Activated CD4-positive, alpha-beta T cell treated with anti-CD3 and anti-CD28 coated beads, Interleukin-2, amount 10 ng/mL, durations not matched to agents 7 days and 5 days (primary cell): Measurements from ENCODE around the gene SRPRA. TPM values are rescaled to one million over a fixed set of nuclear protein-coding genes. Genes with fewer than 3 reads are reported as not detected.

Source experiments
- CTCF ChIA-PET: fragments of 350-600 bp; sonication (Branson Sonifier 250); formaldehyde crosslinking; loops from one replicate; lab custom pipeline; 2021; ENCODE audit warnings: antibody characterized with exemption; lab: Charles Lee
- POLR2A ChIA-PET: fragments of 350-600 bp; sonication (Branson Sonifier 250); formaldehyde crosslinking; loops from one replicate; lab custom pipeline; 2021; ENCODE audit warnings: antibody characterized with exemption; lab: Charles Lee
- DNase-seq: peaks from one replicate; pipeline ENCODE4 v3.0.0-alpha.2; 2020
- H3K27ac Mint-ChIP-seq: one replicate; pipeline ENCODE4 v1.8.0; 2021; ENCODE audit warnings: mild to moderate bottlenecking, moderate library complexity, mixed read lengths
- H3K27me3 Mint-ChIP-seq: one replicate; pipeline ENCODE4 v1.8.0; 2021; ENCODE audit warnings: mixed read lengths
- H3K36me3 Mint-ChIP-seq: one replicate; pipeline ENCODE4 v1.8.0; 2021; ENCODE audit warnings: low read depth, mixed read lengths
- H3K4me1 Mint-ChIP-seq: one replicate; pipeline ENCODE4 v1.8.0; 2021; ENCODE audit warnings: mixed read lengths
- H3K4me3 Mint-ChIP-seq: one replicate; pipeline ENCODE4 v1.8.0; 2021; ENCODE audit warnings: mild to moderate bottlenecking, moderate library complexity, mixed read lengths
- H3K9me3 Mint-ChIP-seq: one replicate; pipeline ENCODE4 v1.8.0; 2021; ENCODE audit warnings: mixed read lengths
- total RNA-seq, 2 experiments: library from RNA; stranded (reverse); gene quantifications; one replicate each; pipeline ENCODE4 v1.2.3, GENCODE V29; 2021

SRPRA gene
- total RNA-seq, 2 experiments from 2014 or later: 107 to 110 TPM

- Mint-ChIP-seq H3K36me3 (peaks cover 34% of the 10 kb centered on the region), H3K27me3 (no peaks in the 10 kb centered on the region), H3K4me3 (no peak overlapping the region), H3K27ac (no peak overlapping the region), H3K4me1 (peaks cover 40% of the 10 kb centered on the region), H3K9me3 (no peaks in the 10 kb centered on the region)
- ChIA-PET CTCF (interaction anchor here (1.0 to 1.5 kb wide), 3 partner anchors 14 to 173 kb away, joined by 3 to 4 read pairs (median 3); no protein-coding TSS in a partner anchor), POLR2A (no interaction called here)
- DNase-seq: no peak
Measured at GRCh38 chr11:126307706-126308105, 39.0 kb upstream of the SRPRA start.

GRCh38 chr11:126305699-126306098 lies 37.0 kb upstream of the SRPRA start:
- Mint-ChIP-seq H3K9me3 (no peaks in the 10 kb centered on the region), H3K27me3 (no peaks in the 10 kb centered on the region), H3K4me1 (peaks cover 36% of the 10 kb centered on the region), H3K4me3 (peak overlapping the region; percentile 60), H3K36me3 (peaks cover 32% of the 10 kb centered on the region), H3K27ac (peak overlapping the region; percentile 83)
- DNase-seq: peak; percentile 45
- POLR2A ChIA-PET: no interaction called here
- CTCF ChIA-PET: interaction anchor here (0.6 to 2.4 kb wide), 3 partner anchors 9 to 1662 kb away, joined by 3 to 8 read pairs (median 6); no protein-coding TSS in a partner anchor

DNA sequence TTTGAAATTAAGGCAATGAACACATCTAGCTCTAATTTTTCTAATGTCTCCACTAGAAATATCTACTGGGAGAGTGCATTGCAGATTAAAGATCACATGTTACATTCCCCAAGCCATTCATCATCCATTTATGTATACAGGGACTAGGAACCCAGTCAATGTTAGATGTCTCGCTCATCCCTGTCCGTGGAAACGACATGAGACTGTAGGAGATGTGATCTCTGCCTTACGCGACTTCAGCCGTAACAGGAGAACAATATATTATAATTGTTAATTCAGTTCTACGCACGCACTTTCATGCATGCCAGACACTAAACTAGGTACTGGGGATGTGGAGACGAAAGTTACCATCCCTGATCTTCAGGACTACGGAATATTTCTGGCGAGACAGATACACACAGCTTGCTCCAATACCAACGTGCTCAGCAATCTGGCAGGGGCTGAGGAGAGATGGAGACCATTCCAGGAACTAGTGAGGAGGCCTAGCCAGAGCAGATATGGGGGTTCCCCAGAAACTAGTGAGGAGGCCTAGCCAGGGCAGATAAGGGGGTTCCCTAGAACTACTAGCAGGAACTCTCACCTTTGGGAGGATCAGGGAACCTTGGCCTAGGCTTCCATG lies 35.9 kb upstream of the SRPRA start:
- CTCF ChIA-PET: interaction anchor here (0.9 to 2.4 kb wide), 3 partner anchors 11 to 176 kb away, joined by 3 to 10 read pairs (median 8); no protein-coding TSS in a partner anchor
- DNase-seq: no peak
- H3K36me3 Mint-ChIP-seq: peaks cover 24% of the 10 kb centered on the region
- no peaks in the 10 kb centered on the region for H3K27me3 Mint-ChIP-seq
- peak overlapping the region; percentile 77 for H3K4me3 Mint-ChIP-seq
- H3K27ac Mint-ChIP-seq: peak overlapping the region; percentile 83
- peaks cover 32% of the 10 kb centered on the region for H3K4me1 Mint-ChIP-seq
- no peaks in the 10 kb centered on the region for H3K9me3 Mint-ChIP-seq
- POLR2A ChIA-PET: interaction anchor here (1.8 kb wide), 1 partner anchor 14 kb away, joined by 5 read pairs; no protein-coding TSS in a partner anchor

DNA sequence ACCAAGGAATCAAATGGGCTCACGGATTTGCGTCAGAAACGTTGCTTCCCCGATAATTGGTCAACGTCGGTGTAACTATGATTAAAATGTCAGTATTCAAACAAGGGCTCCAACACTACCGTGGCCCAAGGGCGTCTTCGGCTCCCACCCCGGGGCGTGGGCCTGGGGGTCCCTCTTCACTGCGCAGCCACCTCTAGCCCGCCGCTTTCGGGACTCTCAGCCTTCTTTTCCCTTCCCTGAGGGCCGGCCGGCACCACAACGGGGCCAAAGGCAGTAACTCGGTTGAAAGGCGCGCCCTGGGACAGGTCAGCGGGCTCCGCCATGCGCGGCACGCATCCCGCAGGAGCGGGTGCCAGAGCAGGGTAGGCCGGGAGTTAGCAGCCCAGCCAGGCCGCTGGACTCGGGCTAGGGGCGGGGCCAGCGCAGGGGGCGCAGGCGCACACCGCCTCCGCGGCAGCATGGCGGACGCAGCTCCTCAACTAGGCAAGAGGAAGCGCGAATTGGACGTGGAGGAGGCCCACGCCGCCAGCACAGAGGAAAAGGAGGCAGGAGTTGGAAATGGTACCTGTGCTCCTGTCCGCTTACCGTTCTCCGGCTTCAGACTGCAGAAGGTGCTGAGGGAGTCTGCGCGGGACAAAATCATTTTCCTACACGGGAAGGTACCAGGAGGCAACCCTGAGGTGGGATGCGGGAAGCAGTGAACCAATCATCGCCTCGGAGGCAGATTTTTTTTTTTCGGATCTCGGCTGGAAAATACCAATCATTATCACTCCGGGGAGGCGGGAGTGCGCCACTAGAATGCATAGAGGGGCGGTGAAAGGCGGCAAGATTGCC lies 35.1 kb upstream of the SRPRA start, which contains the start of gene DCPS:
Gene DCPS (plus strand): TSS at position 438 of the 834 bp plus-strand sequence. CDS start 21 bp downstream, at position 459.
- Mint-ChIP-seq H3K36me3 (peaks cover 27% of the 10 kb centered on the region), H3K27ac (peak within 1 kb of the TSS; percentile 83), H3K4me1 (peaks cover 32% of the 10 kb centered on the region), H3K4me3 (peak within 1 kb of the TSS; percentile 77), H3K27me3 (no peaks in the 10 kb centered on the region), H3K9me3 (no peaks in the 10 kb centered on the region)
- DNase-seq: peak; percentile 86
- ChIA-PET CTCF (interaction anchor here (0.9 to 2.4 kb wide), 3 partner anchors 10 to 177 kb away, joined by 3 to 10 read pairs (median 8); no protein-coding TSS in a partner anchor), POLR2A (interaction anchor here (0.6 to 1.8 kb wide), 3 partner anchors 15 to 175 kb away, joined by 3 to 5 read pairs (median 3); no protein-coding TSS in a partner anchor)

GRCh38 chr11:126297004-126297403 lies 28.3 kb upstream of the SRPRA start:
- Mint-ChIP-seq H3K27ac (no peak overlapping the region), H3K36me3 (peaks cover 27% of the 10 kb centered on the region), H3K27me3 (no peaks in the 10 kb centered on the region), H3K4me3 (no peak overlapping the region), H3K9me3 (no peaks in the 10 kb centered on the region), H3K4me1 (peaks cover 2% of the 10 kb centered on the region)
- ChIA-PET CTCF (no interaction called here), POLR2A (no interaction called here)
- no peak for DNase-seq

DNA sequence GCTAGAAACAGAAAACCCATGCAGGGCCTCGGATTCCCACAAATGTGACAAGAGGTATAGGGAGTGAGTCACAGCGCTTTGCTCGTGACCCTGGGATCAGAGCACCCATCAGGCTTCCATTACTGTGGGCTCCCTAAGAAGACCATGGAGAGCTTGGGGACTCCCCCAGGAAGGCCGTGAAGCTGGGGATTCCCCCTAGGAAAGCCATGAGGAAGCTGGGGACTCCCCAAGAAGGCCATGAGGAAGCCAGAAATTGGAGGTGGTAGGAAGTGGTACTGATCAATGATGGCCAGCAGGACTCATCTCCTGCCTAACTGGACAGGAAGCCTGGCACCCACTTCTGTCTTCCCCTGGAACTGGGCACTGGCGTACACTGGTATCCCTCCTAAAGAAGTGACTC lies 25.0 kb upstream of the SRPRA start:
- ChIA-PET CTCF (interaction anchor here (0.8 to 2.9 kb wide), 2 partner anchors 10 to 14 kb away, joined by 3 to 10 read pairs; partner anchors contain the start of gene DCPS), POLR2A (no interaction called here)
- H3K27ac Mint-ChIP-seq: peak overlapping the region; percentile 36
- no peaks in the 10 kb centered on the region for H3K27me3 Mint-ChIP-seq
- no peak for DNase-seq
- no peak overlapping the region for H3K4me3 Mint-ChIP-seq
- H3K9me3 Mint-ChIP-seq: no peaks in the 10 kb centered on the region
- H3K4me1 Mint-ChIP-seq: peaks cover 2% of the 10 kb centered on the region
- H3K36me3 Mint-ChIP-seq: peaks cover 29% of the 10 kb centered on the region

GRCh38 chr11:126290887-126291286 lies 22.2 kb upstream of the SRPRA start:
- no peak for DNase-seq
- Mint-ChIP-seq H3K27me3 (no peaks in the 10 kb centered on the region), H3K4me3 (no peak overlapping the region), H3K4me1 (peaks cover 2% of the 10 kb centered on the region), H3K9me3 (no peaks in the 10 kb centered on the region), H3K36me3 (peaks cover 29% of the 10 kb centered on the region), H3K27ac (no peak overlapping the region)
- POLR2A ChIA-PET: no interaction called here
- CTCF ChIA-PET: interaction anchor here (2.1 kb wide), 1 partner anchor 9 kb away, joined by 14 read pairs; no protein-coding TSS in a partner anchor

GRCh38 chr11:126288237-126288636 lies 19.5 kb upstream of the SRPRA start:
- Mint-ChIP-seq H3K36me3 (peaks cover 19% of the 10 kb centered on the region), H3K27me3 (no peaks in the 10 kb centered on the region), H3K27ac (no peak overlapping the region), H3K4me1 (peaks cover 15% of the 10 kb centered on the region), H3K9me3 (no peaks in the 10 kb centered on the region), H3K4me3 (no peak overlapping the region)
- ChIA-PET CTCF (interaction anchor here (1.1 kb wide), 1 partner anchor 26 kb away, joined by 3 read pairs; no protein-coding TSS in a partner anchor), POLR2A (no interaction called here)
- no peak for DNase-seq

DNA sequence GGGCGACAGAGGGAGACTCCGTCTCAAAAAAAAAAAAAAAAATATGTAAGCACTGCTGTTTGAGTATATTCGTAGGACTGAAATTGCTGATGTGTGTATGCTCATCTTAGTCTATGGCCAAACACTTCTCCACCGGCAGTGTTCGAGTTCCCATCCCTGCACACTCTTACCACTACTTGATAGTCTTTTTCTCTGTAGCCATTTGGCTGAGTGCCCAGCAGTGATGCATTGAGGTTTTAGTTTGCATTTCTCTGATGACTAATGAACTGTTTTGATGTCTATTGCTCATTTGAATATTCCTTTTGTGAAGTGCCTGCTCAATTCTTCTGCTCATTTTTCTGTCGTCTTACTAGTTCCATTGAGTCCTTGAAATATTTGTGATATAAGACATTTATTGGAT lies 16.1 kb upstream of the SRPRA start:
- Mint-ChIP-seq H3K27ac (peak overlapping the region; percentile 63), H3K9me3 (no peaks in the 10 kb centered on the region), H3K36me3 (peaks cover 8% of the 10 kb centered on the region), H3K4me3 (peak overlapping the region; percentile 88), H3K27me3 (no peaks in the 10 kb centered on the region), H3K4me1 (peaks cover 42% of the 10 kb centered on the region)
- DNase-seq: peak; percentile 61
- POLR2A ChIA-PET: no interaction called here
- CTCF ChIA-PET: no interaction called here

DNA sequence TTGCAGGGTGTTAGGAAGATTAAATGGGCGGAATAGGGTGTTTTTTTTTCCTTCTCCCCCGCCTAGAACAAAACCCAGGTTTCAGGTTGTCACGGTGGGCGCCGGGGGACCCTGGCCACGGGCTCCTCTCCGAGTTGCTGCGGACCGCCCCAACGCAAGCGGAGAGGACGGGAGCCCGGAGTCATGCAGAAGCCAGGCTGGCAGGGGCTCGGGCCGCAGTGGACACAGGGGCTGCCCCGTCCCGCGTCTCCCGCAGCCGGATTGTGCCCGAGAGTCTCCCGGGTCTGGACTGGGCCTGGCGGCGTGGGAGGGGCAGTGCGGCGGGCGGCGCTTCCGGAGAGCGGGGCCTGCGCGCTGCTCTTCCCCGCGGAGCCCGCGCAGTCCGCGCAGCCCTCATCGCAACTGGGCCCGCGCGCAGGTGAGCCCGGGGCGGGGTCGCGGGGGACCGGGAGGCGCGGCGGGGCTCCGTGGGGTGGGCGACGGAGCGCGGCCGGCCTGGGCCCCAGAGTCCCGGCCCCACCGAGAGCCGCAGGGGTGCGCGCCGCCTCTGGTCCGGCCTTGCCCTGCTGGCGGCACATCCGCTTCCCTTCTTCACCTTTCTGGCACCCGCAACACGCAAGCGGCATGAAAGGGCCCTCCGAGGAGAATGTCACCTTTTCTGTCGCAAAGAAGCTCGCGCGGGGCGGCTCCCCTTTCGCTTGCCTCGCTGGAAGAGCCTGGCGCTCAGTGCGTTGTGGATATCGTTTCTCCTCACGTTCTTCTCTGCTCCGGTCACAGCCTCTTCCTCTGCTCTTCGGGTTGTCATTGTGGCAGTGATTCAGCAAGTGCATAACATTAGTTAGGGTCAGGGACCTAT lies 14.3 kb upstream of the SRPRA start, which contains the start of gene TIRAP:
Gene TIRAP (plus strand): TSS at position 358 of the 856 bp plus-strand sequence. CDS start 7,802 bp downstream, outside the sequence.
- no peaks in the 10 kb centered on the region for H3K9me3 Mint-ChIP-seq
- ChIA-PET CTCF (interaction anchor here (0.6 to 1.7 kb wide), 3 partner anchors 8 to 11 kb away, joined by 3 to 14 read pairs (median 3); no protein-coding TSS in a partner anchor), POLR2A (interaction anchor here (0.6 to 0.9 kb wide), 3 partner anchors 11 to 656 kb away, joined by 3 to 6 read pairs (median 4); partner anchors contain the start of genes FOXRED1 and SRPRA)
- peaks cover 5% of the 10 kb centered on the region for H3K36me3 Mint-ChIP-seq
- no peaks in the 10 kb centered on the region for H3K27me3 Mint-ChIP-seq
- DNase-seq: peak; percentile 72
- peak within 1 kb of the TSS; percentile 95 for H3K27ac Mint-ChIP-seq
- H3K4me1 Mint-ChIP-seq: peaks cover 47% of the 10 kb centered on the region
- H3K4me3 Mint-ChIP-seq: peak within 1 kb of the TSS; percentile 88

DNA sequence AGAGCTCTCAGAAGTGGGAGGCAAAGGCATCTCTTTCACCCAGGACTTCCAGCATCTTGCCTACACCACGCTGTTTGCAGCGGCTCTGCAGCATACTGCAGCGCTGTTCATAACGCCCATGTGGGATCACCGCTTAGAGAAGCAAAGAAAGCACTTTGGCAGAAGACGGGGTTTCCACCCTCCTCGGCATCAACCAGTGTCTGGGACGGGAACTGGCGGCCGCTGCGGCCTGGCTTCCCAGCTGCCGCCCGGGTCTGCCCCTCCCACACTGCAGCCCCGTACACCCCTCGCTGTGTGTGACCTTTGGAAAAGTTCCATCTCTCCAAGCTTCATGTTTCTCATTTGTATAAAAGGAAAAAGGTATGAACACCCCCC lies 13.7 kb upstream of the SRPRA start:
- H3K9me3 Mint-ChIP-seq: no peaks in the 10 kb centered on the region
- H3K4me3 Mint-ChIP-seq: peak overlapping the region; percentile 88
- ChIA-PET POLR2A (interaction anchor here (0.6 to 0.9 kb wide), 2 partner anchors 13 to 655 kb away, joined by 3 to 6 read pairs; partner anchors contain the start of genes FOXRED1 and SRPRA), CTCF (interaction anchor here (1.2 to 1.7 kb wide), 4 partner anchors 9 to 71 kb away, joined by 3 to 14 read pairs (median 4); partner anchors contain the start of genes FAM118B and RPUSD4)
- DNase-seq: peak; percentile 35
- no peaks in the 10 kb centered on the region for H3K27me3 Mint-ChIP-seq
- peak overlapping the region; percentile 95 for H3K27ac Mint-ChIP-seq
- H3K36me3 Mint-ChIP-seq: peaks cover 9% of the 10 kb centered on the region
- H3K4me1 Mint-ChIP-seq: peaks cover 47% of the 10 kb centered on the region
